Naive thymus-derived CD8-positive, alpha-beta T cell (primary cell): ENCODE measurements around the gene P4HTM. TPM values are rescaled to one million over a fixed set of nuclear protein-coding genes. Genes with fewer than 3 reads are reported as not detected.
A peak's percentile ranks its signal among the peaks of the same experiment; 100 is the strongest.

ENCODE experiments used
- ATAC-seq, 2 donors: fragments of 150-1000 bp; cut with Tn5 transposase in 1 of 2; sonication (Bioruptor Pico), chemical (Tn5 transposase) in 1 of 2; 1 replicate in 1 of 2; 2 replicates in 1 of 2; pipeline ENCODE4 v1.10.0; 2021; ENCODE audit warnings: mild to moderate bottlenecking in 2 of 2, moderate library complexity in 2 of 2
- POLR2A ChIA-PET: fragments of 350-600 bp; sonication (Branson Sonifier 250); formaldehyde crosslinking; loops from one replicate; lab custom pipeline; 2021; ENCODE audit warnings: antibody characterized with exemption; lab: Charles Lee
- DNase-seq, 10 donors: peaks; one replicate each; pipeline versions ENCODE4 v3.0.0 to v3.0.0-alpha.2; 2020 to 2022
- H3K27ac Mint-ChIP-seq, 10 donors: one replicate each; pipeline ENCODE4 v1.8.0; 2020 to 2022; ENCODE audit warnings: mild to moderate bottlenecking in 10 of 10, mixed read lengths in 10 of 10, moderate library complexity in 4 of 10, inconsistent platforms in 1 of 10
- H3K27me3 Mint-ChIP-seq, 5 donors: one replicate each; pipeline ENCODE4 v1.8.0; 2021 to 2022; ENCODE audit warnings: mixed read lengths in 5 of 5
- H3K36me3 Mint-ChIP-seq, 3 donors: one replicate each; pipeline ENCODE4 v1.8.0; 2020 to 2022; ENCODE audit warnings: mixed read lengths in 3 of 3, mild to moderate bottlenecking in 2 of 3, inconsistent platforms in 1 of 3
- H3K4me1 Mint-ChIP-seq, 4 donors: one replicate each; pipeline ENCODE4 v1.8.0; 2021 to 2022; ENCODE audit warnings: mixed read lengths in 4 of 4
- H3K4me3 Mint-ChIP-seq, 10 donors: one replicate each; pipeline ENCODE4 v1.8.0; 2020 to 2022; ENCODE audit warnings: mild to moderate bottlenecking in 10 of 10, mixed read lengths in 10 of 10, moderate library complexity in 6 of 10, inconsistent platforms in 1 of 10
- H3K9me3 Mint-ChIP-seq, 9 donors: one replicate each; pipeline ENCODE4 v1.8.0; 2020 to 2022; ENCODE audit warnings: mixed read lengths in 9 of 9, mild to moderate bottlenecking in 3 of 9, inconsistent platforms in 1 of 9, moderate library complexity in 1 of 9
- polyA plus RNA-seq, 3 donors: library from polyadenylated mRNA; unstranded; fragments of 300-500 nt; fragmentation: Illumina TruSeq; gene quantifications; one replicate each; pipeline ENCODE4 v1.2.3, GENCODE V29; 2021
- total RNA-seq, 8 experiments: library from RNA in 2 of 8; stranded (reverse) in 2 of 8; gene quantifications; one replicate each; pipeline ENCODE4 v1.2.3 and lab custom pipeline; 2021 to 2026

Gene P4HTM, protein sequence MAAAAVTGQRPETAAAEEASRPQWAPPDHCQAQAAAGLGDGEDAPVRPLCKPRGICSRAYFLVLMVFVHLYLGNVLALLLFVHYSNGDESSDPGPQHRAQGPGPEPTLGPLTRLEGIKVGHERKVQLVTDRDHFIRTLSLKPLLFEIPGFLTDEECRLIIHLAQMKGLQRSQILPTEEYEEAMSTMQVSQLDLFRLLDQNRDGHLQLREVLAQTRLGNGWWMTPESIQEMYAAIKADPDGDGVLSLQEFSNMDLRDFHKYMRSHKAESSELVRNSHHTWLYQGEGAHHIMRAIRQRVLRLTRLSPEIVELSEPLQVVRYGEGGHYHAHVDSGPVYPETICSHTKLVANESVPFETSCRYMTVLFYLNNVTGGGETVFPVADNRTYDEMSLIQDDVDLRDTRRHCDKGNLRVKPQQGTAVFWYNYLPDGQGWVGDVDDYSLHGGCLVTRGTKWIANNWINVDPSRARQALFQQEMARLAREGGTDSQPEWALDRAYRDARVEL
- total RNA-seq (10 to 100 TPM; 57.0 to 62.5 TPM), polyA plus RNA-seq (10 to 100 TPM; 20.3 to 23.3 (median 22.9) TPM), total RNA-seq (lab: John Stamatoyannopoulos, UW) (45.8 to 95.6 (median 72.7) reads per million in 6 experiments)

DNA sequence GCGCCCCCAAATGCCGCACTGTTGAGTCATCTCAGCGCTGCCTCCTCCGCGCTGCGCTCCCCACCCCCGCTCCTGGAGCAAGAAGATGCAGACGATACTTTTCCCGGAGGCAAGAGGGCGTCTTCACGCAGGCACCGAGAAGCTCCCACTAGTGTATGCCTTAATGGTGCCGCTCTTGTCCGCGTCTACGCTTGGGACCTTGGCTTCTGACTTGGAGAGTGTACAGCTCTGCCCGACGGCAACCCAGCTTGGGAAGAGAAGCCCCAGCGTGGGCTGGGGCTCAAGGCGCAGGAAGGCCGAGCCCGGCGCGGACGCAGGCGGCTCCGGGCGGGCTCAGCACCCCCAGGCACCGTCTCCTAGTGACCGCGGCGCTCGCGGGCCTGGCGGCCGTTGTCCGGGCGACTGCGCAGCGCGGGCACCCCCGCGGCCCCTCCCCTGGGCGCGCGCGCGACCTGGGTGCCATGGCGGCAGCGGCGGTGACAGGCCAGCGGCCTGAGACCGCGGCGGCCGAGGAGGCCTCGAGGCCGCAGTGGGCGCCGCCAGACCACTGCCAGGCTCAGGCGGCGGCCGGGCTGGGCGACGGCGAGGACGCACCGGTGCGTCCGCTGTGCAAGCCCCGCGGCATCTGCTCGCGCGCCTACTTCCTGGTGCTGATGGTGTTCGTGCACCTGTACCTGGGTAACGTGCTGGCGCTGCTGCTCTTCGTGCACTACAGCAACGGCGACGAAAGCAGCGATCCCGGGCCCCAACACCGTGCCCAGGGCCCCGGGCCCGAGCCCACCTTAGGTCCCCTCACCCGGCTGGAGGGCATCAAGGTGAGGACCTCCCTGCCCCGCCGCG lies at the start of gene P4HTM:
TSS of gene P4HTM (plus strand) at position 446 of the 840 bp plus-strand sequence. CDS start at position 462, 16 bp downstream.
- Mint-ChIP-seq H3K4me3 (peak within 1 kb of the TSS; percentile 89 to 94 (median 92)), H3K36me3 (peaks cover 0 to 21% (median 0%) of the 10 kb centered on the region in 3 donors), H3K9me3 (no peaks in the 10 kb centered on the region), H3K4me1 (peaks cover 21 to 54% (median 46%) of the 10 kb centered on the region in 4 donors), H3K27ac (peak within 1 kb of the TSS; percentile 90 to 96 (median 94)), H3K27me3 (no peaks in the 10 kb centered on the region)
- POLR2A ChIA-PET = interaction anchor here (0.6 to 8.6 kb wide), 14 partner anchors 16 to 478 kb away, joined by 3 to 194 read pairs (median 4); partner anchors contain the start of genes ARIH2, DALRD3, IMPDH2 and NDUFAF3
- ATAC-seq (peak; percentile 65 to 69), DNase-seq (peak; percentile 51 to 86 (median 62))

DNA sequence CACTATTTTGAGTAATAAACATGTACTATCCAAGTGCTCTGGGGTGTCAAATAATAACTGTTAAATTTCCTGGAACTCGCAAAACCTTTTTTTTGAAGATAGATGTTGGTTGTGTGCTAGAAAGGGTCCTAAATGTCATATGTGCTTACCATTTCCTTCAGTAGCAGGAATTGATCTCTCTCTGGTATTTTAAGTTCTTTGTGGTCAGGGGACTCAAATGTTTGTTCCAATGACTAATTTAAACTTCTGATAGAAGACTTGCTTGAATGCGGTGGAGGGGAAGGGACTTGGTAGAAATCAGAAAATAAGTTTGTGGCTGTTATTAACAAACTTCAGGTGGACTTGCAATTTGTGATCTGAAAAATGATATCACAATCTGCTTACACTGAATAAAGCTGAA lies 44.6 kb upstream of the P4HTM start:
- POLR2A ChIA-PET = no interaction called here
- peak overlapping the region in 8 of 10 donors; percentile 12 to 81 (median 53) for H3K27ac Mint-ChIP-seq
- no peaks in the 10 kb centered on the region for H3K9me3 Mint-ChIP-seq
- no peaks in the 10 kb centered on the region for H3K27me3 Mint-ChIP-seq
- no peak for DNase-seq
- H3K36me3 Mint-ChIP-seq = peaks cover 0 to 28% (median 2%) of the 10 kb centered on the region in 3 donors
- no peak overlapping the region for H3K4me3 Mint-ChIP-seq
- ATAC-seq = no peak
- peaks cover 18 to 37% (median 34%) of the 10 kb centered on the region in 4 donors for H3K4me1 Mint-ChIP-seq

DNA sequence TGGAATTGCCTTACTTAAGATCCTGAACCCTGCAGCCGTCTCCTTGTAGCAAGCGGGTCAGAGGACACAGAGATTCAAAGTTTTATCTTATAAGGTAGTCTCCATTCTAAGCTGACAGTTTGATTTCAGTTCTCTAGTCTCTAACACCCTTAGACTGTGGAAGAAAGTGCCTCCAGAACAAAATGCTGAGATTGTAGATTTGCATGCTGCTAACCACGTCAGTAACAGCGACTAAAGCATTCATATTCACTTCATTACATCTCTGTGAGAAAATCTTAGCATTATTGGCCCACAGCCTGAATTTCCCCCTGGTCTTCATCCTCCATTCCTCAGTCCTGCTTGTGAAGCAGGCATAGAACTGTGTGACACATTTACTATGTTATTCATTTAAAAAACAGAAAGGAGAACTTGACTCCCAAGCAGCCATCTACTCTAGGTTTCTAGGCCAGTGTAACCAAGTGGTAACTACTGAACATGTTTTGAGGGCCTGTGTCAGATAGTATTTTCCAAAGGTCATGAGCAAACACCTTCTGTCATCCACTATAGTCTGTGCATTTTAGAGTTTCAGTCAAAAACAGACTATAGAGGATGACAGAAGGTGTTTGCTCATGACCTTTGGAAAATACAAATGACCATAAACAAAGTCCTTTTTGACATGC lies 44.0 kb upstream of the P4HTM start:
- DNase-seq = no peak
- H3K4me3 Mint-ChIP-seq = no peak overlapping the region
- no peaks in the 10 kb centered on the region for H3K27me3 Mint-ChIP-seq
- peaks cover 0 to 28% (median 2%) of the 10 kb centered on the region in 3 donors for H3K36me3 Mint-ChIP-seq
- POLR2A ChIA-PET = no interaction called here
- no peak for ATAC-seq
- H3K4me1 Mint-ChIP-seq = peaks cover 18 to 37% (median 33%) of the 10 kb centered on the region in 4 donors
- H3K27ac Mint-ChIP-seq = peak overlapping the region in 8 of 10 donors; percentile 8 to 81 (median 60)
- no peaks in the 10 kb centered on the region for H3K9me3 Mint-ChIP-seq

DNA sequence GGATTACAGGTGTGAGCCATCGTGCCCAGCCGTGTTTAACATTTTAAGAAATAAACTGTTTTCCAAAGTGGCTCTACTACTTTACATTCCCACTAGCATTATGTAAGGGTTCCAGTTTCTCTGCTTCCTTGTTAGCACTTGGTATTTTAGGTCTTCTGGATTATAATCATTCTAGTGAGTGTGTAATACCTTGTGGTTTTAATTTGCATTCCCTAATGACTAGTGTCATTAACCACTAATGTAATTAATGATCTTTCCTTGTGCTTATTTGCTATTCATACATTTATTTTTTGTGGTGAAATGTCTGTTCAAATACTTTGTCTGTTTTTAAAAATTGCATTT lies 40.7 kb upstream of the P4HTM start:
- Mint-ChIP-seq H3K36me3 (peaks cover 0 to 36% (median 0%) of the 10 kb centered on the region in 3 donors), H3K4me3 (no peak overlapping the region), H3K4me1 (peaks cover 16 to 34% (median 32%) of the 10 kb centered on the region in 4 donors), H3K27ac (peak overlapping the region in 2 of 10 donors; percentile 8 to 20), H3K9me3 (no peaks in the 10 kb centered on the region), H3K27me3 (no peaks in the 10 kb centered on the region)
- ATAC-seq (no peak), DNase-seq (no peak)
- POLR2A ChIA-PET = no interaction called here

DNA sequence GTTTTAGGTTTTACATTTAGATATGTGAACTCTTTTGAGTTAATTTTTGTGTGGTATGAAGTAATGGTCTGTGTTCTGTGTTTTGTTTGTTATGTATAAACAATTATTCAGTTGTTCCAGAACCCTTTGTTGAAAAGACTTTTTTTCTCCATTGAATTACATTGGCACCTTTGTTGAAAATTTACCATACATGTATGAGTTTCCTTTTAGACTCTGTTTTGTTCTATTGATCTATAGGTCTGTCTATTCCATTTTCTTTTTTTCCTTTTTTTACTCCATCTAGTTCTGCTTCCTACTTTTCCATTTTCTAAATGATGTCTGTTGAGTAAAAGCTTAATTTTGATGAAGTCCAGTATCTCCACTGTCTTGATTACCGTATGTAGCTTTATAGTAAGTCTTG lies 40.0 kb upstream of the P4HTM start:
- H3K27ac Mint-ChIP-seq = peak overlapping the region in 3 of 10 donors; percentile 4 to 25 (median 15)
- peaks cover 13 to 29% (median 25%) of the 10 kb centered on the region in 4 donors for H3K4me1 Mint-ChIP-seq
- POLR2A ChIA-PET = interaction anchor here (0.8 to 1.1 kb wide), 2 partner anchors 31 to 57 kb away, joined by 3 read pairs; partner anchors contain the start of genes ARIH2 and WDR6
- ATAC-seq (no peak), DNase-seq (no peak)
- no peak overlapping the region for H3K4me3 Mint-ChIP-seq
- peaks cover 0 to 43% (median 0%) of the 10 kb centered on the region in 3 donors for H3K36me3 Mint-ChIP-seq
- H3K9me3 Mint-ChIP-seq = no peaks in the 10 kb centered on the region
- no peaks in the 10 kb centered on the region for H3K27me3 Mint-ChIP-seq

DNA sequence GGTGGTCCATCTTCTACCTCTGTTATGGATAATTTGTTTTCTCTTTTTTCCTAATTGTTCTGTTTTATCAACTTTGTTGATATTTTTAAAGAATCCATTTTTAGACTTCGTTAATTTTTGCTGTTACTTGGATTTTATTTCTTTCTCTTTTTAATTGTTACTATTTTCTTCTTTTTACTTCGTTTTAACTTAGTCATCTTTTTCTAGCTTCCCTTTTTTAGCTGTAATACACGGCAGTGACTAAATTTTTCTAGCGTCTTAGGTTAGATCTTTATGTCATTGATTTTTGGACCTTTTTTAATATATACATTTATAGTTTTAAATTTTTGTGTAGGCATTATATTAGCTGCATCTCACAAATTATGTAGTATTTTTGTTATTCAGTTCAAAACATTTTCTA lies 38.3 kb upstream of the P4HTM start:
- H3K27me3 Mint-ChIP-seq = no peaks in the 10 kb centered on the region
- H3K4me1 Mint-ChIP-seq = peaks cover 13 to 20% (median 18%) of the 10 kb centered on the region in 4 donors
- H3K9me3 Mint-ChIP-seq = no peaks in the 10 kb centered on the region
- peak overlapping the region in 2 of 10 donors; percentile 17 to 44 for H3K27ac Mint-ChIP-seq
- POLR2A ChIA-PET = no interaction called here
- DNase-seq (no peak), ATAC-seq (no peak)
- no peak overlapping the region for H3K4me3 Mint-ChIP-seq
- peaks cover 0 to 40% (median 0%) of the 10 kb centered on the region in 3 donors for H3K36me3 Mint-ChIP-seq

DNA sequence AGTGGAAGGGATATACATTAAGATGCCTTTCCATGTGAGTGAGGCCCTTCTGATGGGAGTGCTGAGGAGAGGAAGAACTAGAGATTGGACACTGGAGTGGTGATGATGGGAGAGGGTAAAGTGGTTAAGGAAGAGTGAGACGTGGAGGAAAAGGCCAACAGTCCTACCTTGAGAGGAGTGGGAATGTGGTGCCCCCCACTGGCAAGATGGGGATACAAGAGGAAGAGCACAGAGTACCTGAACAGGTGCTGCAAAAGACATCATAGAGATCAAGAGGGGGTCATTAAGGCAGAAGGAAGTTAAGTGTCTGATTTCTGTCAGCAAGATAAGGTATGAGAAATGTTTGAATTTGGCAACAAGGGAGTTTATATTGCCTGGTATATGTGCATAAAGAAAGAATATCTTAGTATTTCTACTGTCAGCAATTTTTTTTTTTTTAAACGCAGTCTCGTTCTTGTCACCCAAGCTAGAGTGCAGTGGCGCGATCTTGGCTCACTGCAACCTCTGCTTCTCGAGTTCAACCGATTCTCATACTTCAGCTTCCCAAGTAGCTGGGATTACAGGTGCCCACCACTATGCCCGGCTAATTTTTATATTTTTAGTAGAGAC lies 37.4 kb upstream of the P4HTM start:
- H3K4me1 Mint-ChIP-seq = peaks cover 12 to 22% (median 16%) of the 10 kb centered on the region in 4 donors
- POLR2A ChIA-PET = interaction anchor here (0.6 to 0.8 kb wide), 2 partner anchors 54 to 117 kb away, joined by 3 to 4 read pairs; partner anchors contain the start of gene WDR6

DNA sequence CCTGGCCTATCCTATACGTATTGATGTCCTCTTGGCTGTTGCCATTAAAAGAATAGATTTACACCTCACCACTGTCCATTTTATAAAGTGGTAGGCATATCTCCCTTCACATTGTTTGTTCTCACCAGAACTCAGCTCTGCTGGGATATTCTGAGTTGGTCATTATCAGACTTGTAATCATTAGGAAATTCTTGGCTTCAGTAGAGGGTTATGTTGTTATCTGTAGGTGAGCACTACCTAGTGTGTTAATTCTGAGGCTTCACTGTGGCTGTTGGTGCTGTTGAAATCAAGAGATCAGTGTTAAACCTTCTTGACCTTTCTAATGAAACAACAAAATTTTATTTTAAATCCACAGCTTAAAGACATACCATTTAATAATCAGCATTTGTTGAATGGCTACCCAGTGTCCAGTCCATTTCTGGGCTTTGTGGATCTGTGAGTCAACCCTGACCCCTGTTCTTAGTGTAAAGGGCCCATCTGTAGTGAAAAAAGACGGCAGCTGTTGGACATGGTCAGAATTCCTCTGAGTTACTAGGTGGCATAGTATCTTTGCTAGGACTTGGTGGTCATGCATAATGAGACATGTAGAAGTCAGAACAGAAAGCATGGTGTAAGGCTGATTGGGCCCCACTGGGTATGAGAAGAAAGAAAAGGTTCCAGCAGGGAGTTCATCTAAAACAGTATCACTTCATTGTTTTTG lies 32.9 kb upstream of the P4HTM start:
- POLR2A ChIA-PET = interaction anchor here (0.6 to 0.7 kb wide), 2 partner anchors 20 to 225 kb away, joined by 3 read pairs; no protein-coding TSS in a partner anchor
- no peak for ATAC-seq
- no peaks in the 10 kb centered on the region for H3K9me3 Mint-ChIP-seq
- H3K27ac Mint-ChIP-seq = peak overlapping the region in 1 of 10 donors; percentile 36
- no peak overlapping the region for H3K4me3 Mint-ChIP-seq
- peaks cover 9 to 12% (median 10%) of the 10 kb centered on the region in 4 donors for H3K4me1 Mint-ChIP-seq
- no peak for DNase-seq
- H3K36me3 Mint-ChIP-seq = peaks cover 0 to 58% (median 7%) of the 10 kb centered on the region in 3 donors
- no peaks in the 10 kb centered on the region for H3K27me3 Mint-ChIP-seq

More for the DNA sequence above, 37.4 kb upstream of the P4HTM start:
- Mint-ChIP-seq H3K27me3 (no peaks in the 10 kb centered on the region), H3K9me3 (no peaks in the 10 kb centered on the region), H3K36me3 (peaks cover 0 to 42% (median 5%) of the 10 kb centered on the region in 3 donors), H3K4me3 (no peak overlapping the region), H3K27ac (peak overlapping the region in 3 of 10 donors; percentile 17 to 42 (median 35))
- DNase-seq = peak; percentile 30 to 73 (median 44)
- peak; percentile 79 to 80 for ATAC-seq

DNA sequence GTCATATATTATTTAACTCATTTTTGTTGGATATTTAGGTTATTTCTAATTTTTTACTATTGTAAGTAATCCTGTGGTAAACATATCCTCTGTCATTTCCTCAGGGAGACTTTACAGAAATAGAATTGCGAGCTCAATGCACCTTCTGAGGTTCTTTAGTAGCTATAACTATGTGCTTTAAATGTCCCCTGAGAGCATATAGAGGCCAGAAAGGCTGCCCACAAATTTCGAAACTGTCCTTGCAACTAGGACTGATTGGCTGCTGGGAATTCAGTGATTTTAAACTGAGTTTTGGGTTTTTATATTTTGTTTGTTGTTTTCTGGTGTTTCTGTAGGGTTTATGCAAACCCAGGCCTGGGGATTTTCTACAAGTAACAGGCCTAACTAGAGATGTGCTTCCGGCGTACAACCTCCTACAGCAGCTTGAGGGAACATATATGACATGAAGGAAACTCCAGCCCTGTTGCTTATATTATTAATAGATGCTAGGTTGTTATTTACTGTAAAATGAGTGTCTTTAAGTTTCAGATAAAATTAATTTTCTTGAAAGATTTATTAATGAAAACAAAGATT lies 29.1 kb upstream of the P4HTM start:
- POLR2A ChIA-PET = interaction anchor here (0.5 to 0.7 kb wide), 2 partner anchors 27 to 244 kb away, joined by 3 read pairs; partner anchors contain the start of gene IP6K2
- Mint-ChIP-seq H3K36me3 (peaks cover 0 to 63% (median 7%) of the 10 kb centered on the region in 3 donors), H3K27ac (peak overlapping the region in 1 of 10 donors; percentile 30), H3K4me1 (peaks cover 0 to 6% (median 2%) of the 10 kb centered on the region in 4 donors), H3K27me3 (no peaks in the 10 kb centered on the region), H3K9me3 (no peaks in the 10 kb centered on the region), H3K4me3 (no peak overlapping the region)
- no peak for DNase-seq
- no peak for ATAC-seq

DNA sequence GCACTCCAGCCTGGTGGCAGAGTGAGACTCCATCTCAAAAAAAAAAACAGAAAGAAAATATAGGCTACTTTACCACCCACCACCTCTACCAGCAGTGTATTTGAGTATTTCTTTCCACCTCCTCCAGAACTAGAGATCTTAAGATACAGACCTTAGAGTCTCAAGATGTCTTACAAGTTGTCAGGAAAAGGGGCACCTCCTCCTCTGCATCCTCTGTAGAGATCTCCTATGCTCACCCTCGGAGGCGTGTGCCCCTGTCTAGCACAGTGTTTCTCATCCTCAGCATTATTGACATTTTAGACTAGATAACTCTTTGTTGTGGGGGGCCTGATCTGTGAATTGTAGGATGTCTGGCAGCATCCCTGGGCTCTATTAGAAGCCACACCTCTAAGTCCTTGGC lies 27.7 kb upstream of the P4HTM start:
- ATAC-seq = no peak
- no peak for DNase-seq
- Mint-ChIP-seq H3K27ac (peak overlapping the region in 3 of 10 donors; percentile 31 to 81 (median 71)), H3K27me3 (no peaks in the 10 kb centered on the region), H3K4me3 (no peak overlapping the region), H3K36me3 (peaks cover 0 to 73% (median 7%) of the 10 kb centered on the region in 3 donors), H3K9me3 (no peaks in the 10 kb centered on the region), H3K4me1 (peaks cover 0 to 7% (median 4%) of the 10 kb centered on the region in 4 donors)
- POLR2A ChIA-PET = interaction anchor here (0.7 kb wide), 1 partner anchor 1790 kb away, joined by 4 read pairs; no protein-coding TSS in a partner anchor
